Activated T-helper 2 cell treated with anti-CD3 and anti-CD28 coated beads, Interferon-gamma antibody, Interleukin-2, Interleukin-4, amounts not matched to agents 10 μg/mL and 5 μg/mL and 100 μg/mL, durations not matched to agents 14 hours and 24 hours and 36 hours (primary cell): Measurements from ENCODE around the gene KRTAP5-4. TPM values are rescaled to one million over a fixed set of nuclear protein-coding genes. Genes with fewer than 3 reads are reported as not detected.
"Not testable (repeated sequence)": the region's sequence is repeated elsewhere in the genome, so short reads cannot be mapped to it uniquely, and the experiment has no call there.

ENCODE experiments used
- DNase-seq: peaks from one replicate; pipeline ENCODE4 v3.0.0; 2021; ENCODE audit warnings: low spot score
- H3K27ac Mint-ChIP-seq: one replicate; pipeline ENCODE4 v1.8.0; 2021; ENCODE audit warnings: mixed read lengths
- H3K27me3 Mint-ChIP-seq: one replicate; pipeline ENCODE4 v1.8.0; 2021; ENCODE audit warnings: low read depth, mixed read lengths
- H3K36me3 Mint-ChIP-seq: one replicate; pipeline ENCODE4 v1.8.0; 2021; ENCODE audit warnings: low read depth, mixed read lengths
- H3K4me1 Mint-ChIP-seq: one replicate; pipeline ENCODE4 v1.8.0; 2021; ENCODE audit warnings: low read depth, mixed read lengths
- H3K4me3 Mint-ChIP-seq: one replicate; pipeline ENCODE4 v1.8.0; 2021; ENCODE audit warnings: low read depth, mild to moderate bottlenecking, moderate library complexity, mixed read lengths
- H3K9me3 Mint-ChIP-seq: one replicate; pipeline ENCODE4 v1.8.0; 2021; ENCODE audit warnings: mixed read lengths
- intact Hi-C: fragments of 100-400 bp; cut with micrococcal nuclease; formaldehyde crosslinking; loops from one replicate; pipeline ENCODE4 v1.15.1; 2023
- total RNA-seq: library from RNA; stranded (reverse); gene quantifications from 2 replicates; pipeline ENCODE4 v1.2.3, GENCODE V29; 2022

KRTAP5-4 gene
- total RNA-seq, 1 donor from 2014 or later: not detected

GRCh38 chr11:1623716-1624115 is 1.8 kb upstream of the KRTAP5-4 start:
- no peaks in the 10 kb centered on the region for H3K9me3 Mint-ChIP-seq
- no peaks in the 10 kb centered on the region for H3K36me3 Mint-ChIP-seq
- no peak for DNase-seq
- peaks cover 3% of the 10 kb centered on the region for H3K4me1 Mint-ChIP-seq
- H3K27ac Mint-ChIP-seq: no peak overlapping the region
- H3K4me3 Mint-ChIP-seq: no peak overlapping the region
- intact Hi-C loops: no loop called here
- H3K27me3 Mint-ChIP-seq: no peaks in the 10 kb centered on the region

GRCh38 chr11:1619449-1619848 is 2.5 kb downstream of the KRTAP5-4 start:
- no peak for DNase-seq
- Mint-ChIP-seq H3K4me3 (no peak overlapping the region), H3K9me3 (no peaks in the 10 kb centered on the region), H3K4me1 (peaks cover 3% of the 10 kb centered on the region), H3K36me3 (no peaks in the 10 kb centered on the region), H3K27me3 (peaks cover 3% of the 10 kb centered on the region), H3K27ac (no peak overlapping the region)
- intact Hi-C loops: no loop called here

- no peaks in the 10 kb centered on the region for H3K9me3 Mint-ChIP-seq
- intact Hi-C loops: no loop called here
- no peak overlapping the region for H3K4me3 Mint-ChIP-seq
- peaks cover 3% of the 10 kb centered on the region for H3K27me3 Mint-ChIP-seq
- H3K27ac Mint-ChIP-seq: no peak overlapping the region
- no peak for DNase-seq
- no peaks in the 10 kb centered on the region for H3K36me3 Mint-ChIP-seq
- H3K4me1 Mint-ChIP-seq: peaks cover 3% of the 10 kb centered on the region
Observed at GRCh38 chr11:1618231-1618630, 3.7 kb downstream of the KRTAP5-4 start.

GRCh38 chr11:1608363-1608762 is 13.6 kb downstream of the KRTAP5-4 start, which contains the start of gene KRTAP5-3:
Gene KRTAP5-3, minus strand, starts transcription at chr11:1608463. Its CDS starts 78 bp downstream, at chr11:1608385.
- no peaks in the 10 kb centered on the region for H3K9me3 Mint-ChIP-seq
- no peak within 1 kb of the TSS for H3K4me3 Mint-ChIP-seq
- H3K4me1 Mint-ChIP-seq: no peaks in the 10 kb centered on the region
- no peaks in the 10 kb centered on the region for H3K36me3 Mint-ChIP-seq
- H3K27ac Mint-ChIP-seq: no peak within 1 kb of the TSS
- no peak for DNase-seq
- peaks cover 7% of the 10 kb centered on the region for H3K27me3 Mint-ChIP-seq
- intact Hi-C loops: no loop called here

GRCh38 chr11:1607901-1608300 is 14.0 kb downstream of the KRTAP5-4 start:
- DNase-seq, H3K36me3 Mint-ChIP-seq, H3K4me3 Mint-ChIP-seq, H3K9me3 Mint-ChIP-seq, H3K27ac Mint-ChIP-seq, H3K4me1 Mint-ChIP-seq, intact Hi-C loops: not testable (repeated sequence)
- H3K27me3 Mint-ChIP-seq: peaks cover 10% of the 10 kb centered on the region

- H3K9me3 Mint-ChIP-seq, intact Hi-C loops, H3K36me3 Mint-ChIP-seq, H3K4me3 Mint-ChIP-seq, H3K4me1 Mint-ChIP-seq, H3K27ac Mint-ChIP-seq, DNase-seq: not testable (repeated sequence)
- peaks cover 10% of the 10 kb centered on the region for H3K27me3 Mint-ChIP-seq
Observed at GRCh38 chr11:1607156-1607845, 14.6 kb downstream of the KRTAP5-4 start.

- H3K9me3 Mint-ChIP-seq, H3K27ac Mint-ChIP-seq, H3K4me3 Mint-ChIP-seq, H3K36me3 Mint-ChIP-seq, intact Hi-C loops, H3K4me1 Mint-ChIP-seq, DNase-seq: not testable (repeated sequence)
- peaks cover 19% of the 10 kb centered on the region for H3K27me3 Mint-ChIP-seq
Observed at GRCh38 chr11:1605923-1606322, 16.0 kb downstream of the KRTAP5-4 start.

GRCh38 chr11:1604711-1605110 is 17.2 kb downstream of the KRTAP5-4 start:
- no peaks in the 10 kb centered on the region for H3K4me1 Mint-ChIP-seq
- H3K27me3 Mint-ChIP-seq: peaks cover 30% of the 10 kb centered on the region
- no peak for DNase-seq
- H3K27ac Mint-ChIP-seq: no peak overlapping the region
- H3K36me3 Mint-ChIP-seq: no peaks in the 10 kb centered on the region
- no peaks in the 10 kb centered on the region for H3K9me3 Mint-ChIP-seq
- H3K4me3 Mint-ChIP-seq: no peak overlapping the region
- intact Hi-C loops: no loop called here

- Mint-ChIP-seq H3K36me3 (no peaks in the 10 kb centered on the region), H3K27me3 (peaks cover 34% of the 10 kb centered on the region), H3K4me1 (no peaks in the 10 kb centered on the region), H3K9me3 (no peaks in the 10 kb centered on the region), H3K4me3 (no peak overlapping the region), H3K27ac (no peak overlapping the region)
- DNase-seq: no peak
- intact Hi-C loops: no loop called here
Observed at GRCh38 chr11:1604181-1604580, 17.8 kb downstream of the KRTAP5-4 start.

GRCh38 chr11:1603629-1604028 is 18.3 kb downstream of the KRTAP5-4 start:
- Mint-ChIP-seq H3K4me3 (no peak overlapping the region), H3K36me3 (no peaks in the 10 kb centered on the region), H3K4me1 (no peaks in the 10 kb centered on the region), H3K27me3 (peaks cover 38% of the 10 kb centered on the region), H3K27ac (no peak overlapping the region), H3K9me3 (no peaks in the 10 kb centered on the region)
- DNase-seq: no peak
- intact Hi-C loops: no loop called here

GRCh38 chr11:1601663-1602062 is 20.3 kb downstream of the KRTAP5-4 start:
- H3K9me3 Mint-ChIP-seq, H3K4me1 Mint-ChIP-seq, H3K4me3 Mint-ChIP-seq, intact Hi-C loops, H3K36me3 Mint-ChIP-seq, H3K27ac Mint-ChIP-seq, DNase-seq: not testable (repeated sequence)
- H3K27me3 Mint-ChIP-seq: peaks cover 38% of the 10 kb centered on the region

- no peak overlapping the region for H3K27ac Mint-ChIP-seq
- intact Hi-C loops: no loop called here
- no peaks in the 10 kb centered on the region for H3K9me3 Mint-ChIP-seq
- H3K27me3 Mint-ChIP-seq: peaks cover 47% of the 10 kb centered on the region
- no peaks in the 10 kb centered on the region for H3K4me1 Mint-ChIP-seq
- DNase-seq: no peak
- H3K36me3 Mint-ChIP-seq: no peaks in the 10 kb centered on the region
- no peak overlapping the region for H3K4me3 Mint-ChIP-seq
Observed at GRCh38 chr11:1600626-1601025, 21.3 kb downstream of the KRTAP5-4 start.

GRCh38 chr11:1598816-1599215 is 23.1 kb downstream of the KRTAP5-4 start:
- Mint-ChIP-seq H3K4me1 (no peaks in the 10 kb centered on the region), H3K27me3 (peaks cover 60% of the 10 kb centered on the region), H3K36me3 (no peaks in the 10 kb centered on the region), H3K9me3 (no peaks in the 10 kb centered on the region), H3K27ac (no peak overlapping the region), H3K4me3 (no peak overlapping the region)
- intact Hi-C loops: no loop called here
- DNase-seq: no peak

GRCh38 chr11:1598406-1598805 is 23.5 kb downstream of the KRTAP5-4 start:
- H3K9me3 Mint-ChIP-seq, intact Hi-C loops: not testable (repeated sequence)
- H3K27me3 Mint-ChIP-seq: peaks cover 58% of the 10 kb centered on the region

More at GRCh38 chr11:1598406-1598805, 23.5 kb downstream of the KRTAP5-4 start:
- not testable (repeated sequence) for H3K27ac Mint-ChIP-seq, H3K36me3 Mint-ChIP-seq, H3K4me1 Mint-ChIP-seq, DNase-seq, H3K4me3 Mint-ChIP-seq
